Adrenal gland (tissue), 5 donors: Measurements from ENCODE around the gene FOXJ3.
A peak's percentile ranks its signal among the peaks of the same experiment; 100 is the strongest.

Experiments
- POLR2A ChIP-seq, 2 donors: fragments of 450-650 bp; IDR thresholded peaks; one replicate each; pipeline ENCODE4 v1.6.1; 2017; ENCODE audit warnings: antibody characterized with exemption in 2 of 2, mild to moderate bottlenecking in 2 of 2, moderate library complexity in 1 of 2
- TF ChIP-seq, protein P1 (sequence below), 6 experiments: fragments of 450-650 bp in 4 of 6; fragments of 200-600 bp in 2 of 6; sonication (generic) in 1 of 6; IDR thresholded peaks; 1 replicate in 5 of 6; 2 replicates in 1 of 6; pipeline versions ENCODE4 v1.5.1 to v1.8.0; 2016 to 2021; ENCODE audit warnings: antibody characterized with exemption in 6 of 6, mild to moderate bottlenecking in 2 of 6, moderate library complexity in 1 of 6
- donor health status: DM: no; HTN: no; CAD: no.

DNA sequence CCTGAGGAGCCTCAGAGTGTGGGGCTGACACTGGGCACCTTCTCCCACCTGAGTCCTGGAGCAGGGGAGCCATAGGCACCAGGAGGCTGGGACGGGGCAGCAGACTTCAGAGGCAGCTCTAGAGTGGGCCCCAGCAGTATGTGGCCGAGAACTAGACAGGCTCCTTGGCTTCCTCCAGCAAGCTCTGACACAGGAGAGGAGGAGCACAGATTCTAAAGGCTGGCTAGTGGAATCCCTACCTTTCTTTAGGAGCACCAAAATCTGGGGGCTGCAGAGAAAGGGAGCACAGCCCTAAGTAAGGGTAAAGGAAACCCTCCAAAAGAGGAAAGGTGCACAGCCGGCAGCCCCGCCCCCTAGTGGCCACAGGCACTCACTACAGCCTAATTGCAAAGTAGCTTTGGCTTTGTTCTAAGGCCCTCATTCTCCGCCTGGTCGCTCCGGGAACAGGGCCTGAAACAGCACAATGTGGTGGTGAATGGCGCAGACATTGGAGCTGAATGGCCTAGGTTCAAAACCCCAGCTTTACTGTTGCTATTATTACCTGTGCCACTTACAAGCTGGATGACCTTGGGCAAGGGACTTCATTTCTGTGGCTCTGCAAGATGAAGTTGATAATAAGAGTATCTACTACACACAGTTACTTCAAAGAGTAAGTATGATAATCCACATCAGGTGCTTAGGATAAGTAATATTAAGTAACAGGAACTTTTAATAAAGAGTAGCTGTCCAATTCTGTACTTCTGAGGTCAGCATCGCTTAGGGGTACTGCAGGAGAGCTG is 161.7 kb downstream of the FOXJ3 start:
- TF ChIP-seq, protein P1, sequence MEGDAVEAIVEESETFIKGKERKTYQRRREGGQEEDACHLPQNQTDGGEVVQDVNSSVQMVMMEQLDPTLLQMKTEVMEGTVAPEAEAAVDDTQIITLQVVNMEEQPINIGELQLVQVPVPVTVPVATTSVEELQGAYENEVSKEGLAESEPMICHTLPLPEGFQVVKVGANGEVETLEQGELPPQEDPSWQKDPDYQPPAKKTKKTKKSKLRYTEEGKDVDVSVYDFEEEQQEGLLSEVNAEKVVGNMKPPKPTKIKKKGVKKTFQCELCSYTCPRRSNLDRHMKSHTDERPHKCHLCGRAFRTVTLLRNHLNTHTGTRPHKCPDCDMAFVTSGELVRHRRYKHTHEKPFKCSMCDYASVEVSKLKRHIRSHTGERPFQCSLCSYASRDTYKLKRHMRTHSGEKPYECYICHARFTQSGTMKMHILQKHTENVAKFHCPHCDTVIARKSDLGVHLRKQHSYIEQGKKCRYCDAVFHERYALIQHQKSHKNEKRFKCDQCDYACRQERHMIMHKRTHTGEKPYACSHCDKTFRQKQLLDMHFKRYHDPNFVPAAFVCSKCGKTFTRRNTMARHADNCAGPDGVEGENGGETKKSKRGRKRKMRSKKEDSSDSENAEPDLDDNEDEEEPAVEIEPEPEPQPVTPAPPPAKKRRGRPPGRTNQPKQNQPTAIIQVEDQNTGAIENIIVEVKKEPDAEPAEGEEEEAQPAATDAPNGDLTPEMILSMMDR (IDR thresholded peaks at IDR 0.05), result peak; percentile 83 to 96 (median 92)
- no peak for TF ChIP-seq POLR2A (IDR thresholded peaks at IDR 0.05)
